Embryonic facial prominence (tissue), 1 donor: ENCODE results near the gene MEGF8.

Experiments used
- DNase-seq: peaks from one replicate; pipeline ENCODE4 v3.0.0-alpha.2; 2016; ENCODE audit errors: extremely low spot score

Gene MEGF8

GRCh38 chr19:42386974-42387707 lies 61.7 kb downstream of the MEGF8 start:
- no peak for DNase-seq

- no peak for DNase-seq
These were observed 63.5 kb downstream of the MEGF8 start for GRCh38 chr19:42388851-42389489.

DNA sequence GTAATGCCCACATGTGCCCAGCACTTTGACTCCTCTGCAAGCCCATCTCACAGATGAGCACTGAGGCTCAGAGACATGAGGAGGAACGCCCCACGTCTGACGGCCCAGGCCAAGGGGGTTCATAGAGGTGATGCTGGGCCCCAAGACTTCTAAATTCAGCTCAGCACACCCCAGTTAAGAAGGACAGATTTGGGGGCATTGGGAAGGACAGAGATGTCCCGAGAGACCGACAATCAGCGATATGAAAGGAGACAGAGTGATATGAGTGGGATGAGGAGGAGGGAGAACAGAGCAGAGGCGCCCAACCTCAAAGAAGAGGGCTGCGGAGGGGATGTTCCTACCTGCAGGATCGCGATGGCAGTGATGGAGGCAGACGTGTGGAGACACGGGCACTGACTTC lies 64.5 kb downstream of the MEGF8 start, which contains the start of gene CNFN:
CNFN (minus strand) TSS at position 399 of the 400 bp plus-strand sequence. CDS start 1,260 bp downstream, outside the sequence.
- DNase-seq = no peak

- DNase-seq = no peak
These were observed 66.7 kb downstream of the MEGF8 start for GRCh38 chr19:42392165-42392564.

DNA sequence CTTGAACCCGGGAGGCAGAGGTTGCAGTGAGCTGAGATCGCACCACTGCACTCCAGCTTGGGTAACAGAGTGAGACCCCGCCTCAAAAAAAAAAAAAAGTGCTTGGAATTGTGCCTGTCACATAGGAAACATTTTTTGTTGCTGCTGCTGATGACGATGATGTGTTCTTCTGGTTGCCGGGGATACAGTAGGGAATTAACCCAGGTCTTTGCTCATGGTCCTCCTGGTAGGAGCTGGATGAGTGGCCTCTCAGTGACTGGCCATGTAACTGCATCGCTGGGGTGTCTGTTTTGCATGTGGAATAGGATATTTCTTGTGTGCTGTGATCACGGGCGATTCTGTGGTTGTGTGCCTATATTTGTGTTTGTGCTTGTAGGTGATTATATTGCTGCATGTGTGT lies 69.3 kb downstream of the MEGF8 start:
- DNase-seq = no peak

- peak; percentile 90 for DNase-seq
These were observed 71.2 kb downstream of the MEGF8 start for GRCh38 chr19:42396381-42397262.

DNA sequence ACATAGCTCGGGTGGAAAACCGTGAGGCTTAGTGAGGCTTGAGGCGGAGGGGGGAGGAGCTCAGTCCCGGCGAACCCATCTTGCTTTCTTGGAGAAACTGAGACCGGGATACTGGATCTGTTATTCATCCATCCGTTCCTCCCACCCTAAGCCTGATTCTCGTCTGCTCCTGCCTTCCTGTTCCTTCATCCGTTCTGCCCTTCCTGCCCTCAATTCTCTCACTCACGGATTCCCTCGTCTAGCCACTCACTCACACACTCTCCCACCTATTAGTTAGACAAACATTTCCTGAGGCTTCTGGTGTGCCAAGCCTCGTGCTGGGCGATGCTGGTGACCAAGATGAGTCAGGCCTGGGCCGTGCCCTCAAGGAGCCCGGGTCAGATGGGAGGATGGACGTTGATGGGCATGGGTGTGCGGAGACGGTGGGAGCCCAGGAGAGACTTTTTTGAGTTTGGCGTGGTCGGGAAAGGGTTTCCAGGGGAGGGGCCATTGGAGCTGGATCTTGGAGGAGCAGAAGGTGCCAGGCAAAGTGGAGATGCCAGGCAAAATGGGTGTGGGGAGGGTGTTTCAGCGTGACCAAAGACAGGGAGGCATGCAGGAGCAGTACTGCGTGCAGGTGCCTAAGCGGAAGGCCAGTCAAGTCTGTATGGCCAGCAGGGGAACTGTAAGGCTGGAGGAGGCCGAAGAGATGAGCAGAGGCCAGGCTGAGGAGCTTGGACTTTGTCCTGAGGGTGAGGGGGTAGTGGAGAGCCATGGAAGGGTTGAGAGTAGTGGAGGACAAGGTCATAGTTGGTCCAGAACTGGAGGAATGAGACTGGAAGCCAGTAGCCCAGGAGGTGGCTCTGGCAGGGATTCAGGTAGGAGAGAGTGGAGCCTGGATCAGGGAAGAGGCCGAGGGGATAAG lies 72.1 kb downstream of the MEGF8 start:
- DNase-seq = no peak

DNA sequence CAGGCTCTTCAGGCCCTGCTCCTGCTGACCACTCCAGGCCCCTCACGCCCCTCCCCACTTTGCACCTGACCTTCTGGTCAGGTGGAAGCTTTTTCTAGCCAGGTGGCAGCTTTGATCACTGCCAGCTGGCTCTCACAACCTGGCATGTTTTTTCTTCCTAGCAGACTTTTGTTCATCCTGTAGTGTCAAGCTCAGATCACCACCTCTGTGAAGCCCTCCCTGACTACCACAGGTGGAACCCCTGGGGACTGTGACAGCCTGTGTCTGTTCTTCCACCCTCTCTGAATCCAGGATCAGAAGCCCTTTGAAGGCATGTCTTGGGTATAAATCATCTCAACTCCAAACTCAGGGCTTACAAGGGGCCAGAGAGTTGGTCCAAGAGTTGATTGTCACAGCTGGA lies 75.0 kb downstream of the MEGF8 start:
- DNase-seq = no peak

GRCh38 chr19:42401365-42402303 lies 76.2 kb downstream of the MEGF8 start:
- peak; percentile 61 for DNase-seq

DNA sequence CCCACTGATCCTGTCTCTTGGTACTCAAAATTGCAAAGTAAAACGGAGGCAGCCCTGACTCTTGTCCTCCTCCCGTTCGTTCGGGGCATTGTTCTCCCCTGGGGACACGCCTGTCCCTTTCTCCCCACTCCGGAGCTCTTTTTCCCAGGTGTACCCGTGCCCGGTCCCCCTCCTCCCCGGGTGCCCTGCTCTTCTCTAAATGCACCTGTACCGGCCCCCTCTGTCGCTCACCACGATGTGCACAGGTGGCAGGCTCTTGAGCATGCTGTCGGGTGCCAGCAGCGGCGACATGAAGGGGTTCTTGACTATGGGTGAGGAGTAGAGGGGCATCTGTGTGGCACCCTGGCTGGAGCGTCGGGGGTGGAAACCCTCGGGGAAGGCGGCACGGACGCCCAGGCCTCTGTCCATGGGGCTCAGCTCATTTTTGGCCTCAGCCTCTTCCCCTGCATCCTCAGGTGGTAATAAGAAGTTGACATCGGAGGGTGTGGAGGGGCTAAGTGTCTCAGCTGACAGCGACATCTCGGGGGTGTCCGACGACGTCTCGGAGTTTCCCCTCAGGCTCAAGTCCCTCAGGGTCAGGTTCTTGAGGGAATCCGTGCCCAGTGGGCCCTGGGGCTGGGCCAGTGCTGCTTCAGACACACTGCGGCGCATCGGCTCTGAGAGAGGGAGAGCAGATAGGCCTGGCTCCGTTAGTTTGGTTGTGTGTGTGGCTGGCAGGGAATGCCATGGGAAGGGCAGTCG lies 77.1 kb downstream of the MEGF8 start:
- no peak for DNase-seq

DNA sequence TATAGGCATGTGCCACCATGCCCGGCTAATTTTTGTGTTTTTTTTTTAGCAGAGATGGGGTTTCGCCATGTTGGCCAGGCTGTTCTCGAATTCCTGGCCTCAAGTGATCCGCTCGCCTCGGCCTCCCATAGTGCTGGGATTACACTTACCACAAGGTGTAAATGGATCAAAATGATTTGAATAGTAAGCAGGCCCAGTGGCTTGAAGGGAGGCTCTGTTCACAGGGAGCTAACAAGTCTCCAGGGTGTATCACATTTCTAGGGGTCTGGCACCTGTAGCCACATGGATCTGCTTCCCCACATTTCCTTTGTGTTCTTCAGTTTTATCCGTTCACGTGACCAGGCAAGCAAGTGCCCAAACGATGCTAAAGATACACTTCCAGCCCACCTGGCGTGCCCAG lies 78.2 kb downstream of the MEGF8 start:
- no peak for DNase-seq

GRCh38 chr19:42406111-42406510 lies 80.7 kb downstream of the MEGF8 start:
- no peak for DNase-seq

DNA sequence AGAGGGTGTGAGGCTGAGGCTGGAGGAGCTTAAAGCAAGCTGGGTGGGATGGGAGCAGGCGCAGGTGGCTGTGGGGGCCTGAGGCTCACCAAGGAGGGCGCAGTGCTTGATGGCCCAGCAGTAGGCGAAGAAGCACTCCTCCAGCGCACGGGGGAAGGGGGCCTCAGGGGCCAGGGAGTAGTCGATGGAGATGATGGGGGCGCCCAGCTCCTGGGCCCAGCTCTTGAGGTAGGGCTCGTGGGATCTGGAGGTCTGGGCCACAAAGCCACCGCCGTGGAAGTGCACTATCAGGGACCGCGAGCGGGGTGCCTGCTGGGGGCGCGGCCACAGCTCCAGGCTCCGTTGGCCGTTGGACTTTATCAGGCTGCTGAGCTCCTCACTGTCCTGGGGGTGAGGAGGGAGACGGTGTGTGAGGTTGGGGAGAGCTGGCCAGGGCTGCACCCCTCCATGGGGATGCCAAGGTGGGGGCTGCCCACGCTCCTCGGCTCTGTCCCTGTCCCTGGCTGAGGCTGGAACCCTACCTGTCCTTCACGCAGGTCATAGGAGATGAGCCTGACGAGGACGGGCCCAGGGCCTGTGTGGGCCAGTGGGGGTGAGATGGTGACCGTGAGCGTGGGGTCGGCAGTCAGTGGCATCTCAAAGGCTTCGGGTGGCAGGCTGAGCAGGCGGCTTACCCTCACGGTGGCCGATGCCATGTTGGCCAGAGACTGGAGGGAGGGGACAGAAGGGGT lies 81.8 kb downstream of the MEGF8 start:
- DNase-seq = no peak

GRCh38 chr19:42407816-42408175 lies 82.4 kb downstream of the MEGF8 start:
- DNase-seq = no peak

DNA sequence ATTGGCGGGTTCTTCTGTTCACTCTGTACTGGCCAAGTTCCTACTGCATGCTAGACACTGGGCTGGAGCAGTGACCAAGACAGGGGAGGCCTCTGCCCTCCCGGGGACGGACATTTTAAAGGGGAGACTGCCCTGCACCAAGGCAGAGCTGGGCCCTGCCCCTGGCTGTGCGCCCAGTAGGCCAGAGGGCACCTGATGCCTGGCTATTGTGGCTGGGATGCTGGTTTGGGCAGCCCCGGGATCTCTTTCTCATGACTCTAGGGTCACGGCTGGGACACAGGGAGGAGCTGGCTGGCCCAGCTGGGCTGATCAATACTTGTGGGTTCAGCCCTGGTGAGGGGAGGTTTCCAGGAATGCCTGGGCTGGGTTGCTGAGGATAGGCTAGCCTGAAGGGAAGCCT lies 84.0 kb downstream of the MEGF8 start:
- no peak for DNase-seq

GRCh38 chr19:42410371-42410770 lies 84.9 kb downstream of the MEGF8 start:
- no peak for DNase-seq

DNA sequence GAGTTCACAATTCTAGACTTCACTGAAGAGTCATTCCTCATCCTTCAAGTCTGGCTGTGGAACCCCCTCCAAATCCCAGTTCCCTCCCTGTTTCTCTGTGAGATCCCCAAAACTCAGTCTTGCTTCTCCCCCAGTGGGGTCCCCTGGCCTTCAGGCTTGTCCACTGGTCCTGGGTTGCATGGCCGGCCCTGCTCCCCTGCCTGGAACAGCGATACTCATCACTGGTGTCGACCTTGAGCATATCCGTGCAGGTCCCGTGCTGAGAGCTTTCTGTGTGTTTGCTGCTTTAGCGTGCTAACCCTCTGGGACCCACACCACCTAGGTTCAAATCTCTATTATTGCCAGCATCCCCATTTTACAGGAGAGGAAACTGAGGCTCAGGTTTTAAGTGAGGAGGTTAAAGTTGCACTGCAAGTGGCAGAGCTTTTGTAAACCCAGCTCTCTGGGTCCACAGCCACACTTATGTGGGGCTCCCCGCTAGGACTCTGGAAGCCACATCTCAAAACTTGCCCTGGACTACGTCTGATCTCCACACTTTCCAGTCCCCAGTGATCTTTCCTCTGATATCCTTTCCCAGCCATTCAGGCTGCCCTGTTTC lies 86.2 kb downstream of the MEGF8 start:
- DNase-seq = no peak

- no peak for DNase-seq
These were observed 86.8 kb downstream of the MEGF8 start for GRCh38 chr19:42412227-42412626.

- no peak for DNase-seq
These were observed 87.2 kb downstream of the MEGF8 start for GRCh38 chr19:42412661-42413076.
